GM11168 (cell line): ENCODE data around the gene SUGP1.

Source experiments
- in situ Hi-C: fragments of 300-500 bp; cut with MboI; formaldehyde crosslinking; loops from one replicate; pipeline ENCODE4 v1.12.0; 2022; ENCODE audit warnings: low sequenced_read_pairs; ENCODE audit not compliant: unreplicated experiment

Gene SUGP1

GRCh38 chr19:19238126-19238894 is 82.0 kb downstream of the SUGP1 start:
- in situ Hi-C loops: no loop called here

GRCh38 chr19:19236173-19236572 is 84.1 kb downstream of the SUGP1 start:
- in situ Hi-C loops: no loop called here

GRCh38 chr19:19234220-19234816 is 86.0 kb downstream of the SUGP1 start:
- in situ Hi-C loops: no loop called here

- in situ Hi-C loops: no loop called here
Observed at GRCh38 chr19:19232261-19232721, 88.0 kb downstream of the SUGP1 start.

- in situ Hi-C loops: no loop called here
Observed at GRCh38 chr19:19230999-19231398, 89.3 kb downstream of the SUGP1 start.

GRCh38 chr19:19229701-19230100 is 90.6 kb downstream of the SUGP1 start:
- in situ Hi-C loops: no loop called here

GRCh38 chr19:19227217-19227616 is 93.1 kb downstream of the SUGP1 start:
- in situ Hi-C loops: no loop called here

- in situ Hi-C loops: no loop called here
Observed at GRCh38 chr19:19226663-19227062, 93.6 kb downstream of the SUGP1 start.

GRCh38 chr19:19226204-19226603 is 94.1 kb downstream of the SUGP1 start:
- in situ Hi-C loops: no loop called here
